Measurements from ENCODE around the gene MBD3L4.
"Not testable (repeated sequence)": the region's sequence is repeated elsewhere in the genome, so short reads cannot be mapped to it uniquely, and the experiment has no call there.

Gene MBD3L4

GRCh38 chr19:7067122-7067521 is 27.1 kb upstream of the MBD3L4 start:
- H3K4me3 ChIP-seq; H3K27ac ChIP-seq; H3K9me3 ChIP-seq; intact Hi-C loops (cut with DNase I; ENCODE audit: low total_unique reads); DNase-seq; H3K27me3 ChIP-seq: not testable (repeated sequence)
- Histone ChIP-seq H3K4me1 (peaks cover 0 to 11% (median 5%) of the 10 kb centered on the region in 4 donors), H3K36me3 (peaks cover 10 to 14% (median 13%) of the 10 kb centered on the region in 3 donors)
- TF ChIP-seq CTCF (IDR thresholded peaks at IDR 0.05): peak in 1 of 2 experiments; percentile 10

- Histone ChIP-seq H3K4me3 (no peak overlapping the region), H3K27ac (no peak overlapping the region), H3K9me3 (no peaks in the 10 kb centered on the region), H3K4me1 (no peaks in the 10 kb centered on the region), H3K36me3 (no peaks in the 10 kb centered on the region), H3K27me3 (no peaks in the 10 kb centered on the region)
- intact Hi-C loops (cut with DNase I; ENCODE audit: low total_unique reads): no loop called here
- DNase-seq: no peak
- no peak for TF ChIP-seq CTCF (IDR thresholded peaks at IDR 0.05)
These were observed 23.9 kb upstream of the MBD3L4 start for GRCh38 chr19:7063764-7064418.

- intact Hi-C loops (cut with DNase I; ENCODE audit: low total_unique reads): no loop called here
These were observed 23.4 kb upstream of the MBD3L4 start for GRCh38 chr19:7063339-7063738.

GRCh38 chr19:7059977-7060376 is 20.0 kb upstream of the MBD3L4 start:
- H3K27me3 ChIP-seq; intact Hi-C loops (cut with DNase I; ENCODE audit: low total_unique reads); H3K4me3 ChIP-seq; H3K36me3 ChIP-seq; H3K27ac ChIP-seq; H3K9me3 ChIP-seq; DNase-seq; H3K4me1 ChIP-seq: not testable (repeated sequence)

More at GRCh38 chr19:7063339-7063738, 23.4 kb upstream of the MBD3L4 start:
- TF ChIP-seq CTCF (IDR thresholded peaks at IDR 0.05): no peak
- no peaks in the 10 kb centered on the region for H3K36me3 ChIP-seq
- H3K4me3 ChIP-seq: no peak overlapping the region
- H3K27me3 ChIP-seq: no peaks in the 10 kb centered on the region
- no peak overlapping the region for H3K27ac ChIP-seq
- no peak for DNase-seq
- H3K4me1 ChIP-seq: no peaks in the 10 kb centered on the region
- H3K9me3 ChIP-seq: no peaks in the 10 kb centered on the region

GRCh38 chr19:7058576-7058975 is 18.6 kb upstream of the MBD3L4 start, which contains the start of gene MBD3L3:
Gene MBD3L3, minus strand, starts transcription at chr19:7058676. Its CDS starts 71 bp downstream, at chr19:7058605.
- intact Hi-C loops (cut with DNase I; ENCODE audit: low total_unique reads); H3K27me3 ChIP-seq; H3K4me1 ChIP-seq; H3K4me3 ChIP-seq; DNase-seq; H3K36me3 ChIP-seq; H3K9me3 ChIP-seq; H3K27ac ChIP-seq: not testable (repeated sequence)

- H3K36me3 ChIP-seq; DNase-seq; H3K4me3 ChIP-seq; intact Hi-C loops (cut with DNase I; ENCODE audit: low total_unique reads); H3K9me3 ChIP-seq; H3K4me1 ChIP-seq; H3K27me3 ChIP-seq; H3K27ac ChIP-seq: not testable (repeated sequence)
These were observed 16.4 kb upstream of the MBD3L4 start for GRCh38 chr19:7056371-7056770.

GRCh38 chr19:7055679-7056078 is 15.7 kb upstream of the MBD3L4 start:
- DNase-seq; H3K27ac ChIP-seq; intact Hi-C loops (cut with DNase I; ENCODE audit: low total_unique reads); H3K27me3 ChIP-seq; H3K4me3 ChIP-seq; H3K36me3 ChIP-seq; H3K4me1 ChIP-seq; H3K9me3 ChIP-seq: not testable (repeated sequence)

- H3K4me3 ChIP-seq; H3K27ac ChIP-seq; H3K27me3 ChIP-seq; H3K9me3 ChIP-seq; H3K4me1 ChIP-seq; H3K36me3 ChIP-seq; DNase-seq; intact Hi-C loops (cut with DNase I; ENCODE audit: low total_unique reads): not testable (repeated sequence)
These were observed 14.8 kb upstream of the MBD3L4 start for GRCh38 chr19:7054635-7055368.

GRCh38 chr19:7052896-7053295 is 12.9 kb upstream of the MBD3L4 start:
- intact Hi-C loops (cut with DNase I; ENCODE audit: low total_unique reads): not testable (repeated sequence)

GRCh38 chr19:7051421-7051820 is 11.4 kb upstream of the MBD3L4 start:
- H3K36me3 ChIP-seq; intact Hi-C loops (cut with DNase I; ENCODE audit: low total_unique reads); H3K4me3 ChIP-seq; H3K27me3 ChIP-seq; H3K9me3 ChIP-seq; H3K4me1 ChIP-seq; H3K27ac ChIP-seq; DNase-seq: not testable (repeated sequence)

More at GRCh38 chr19:7052896-7053295, 12.9 kb upstream of the MBD3L4 start:
- not testable (repeated sequence) for H3K27ac ChIP-seq, DNase-seq, H3K9me3 ChIP-seq, H3K27me3 ChIP-seq, H3K36me3 ChIP-seq, H3K4me3 ChIP-seq, H3K4me1 ChIP-seq

GRCh38 chr19:7049021-7049420 is 9.0 kb upstream of the MBD3L4 start, which contains the start of gene MBD3L2:
Gene MBD3L2, plus strand, starts transcription at chr19:7049321. Its CDS starts 53 bp downstream, at chr19:7049374.
- H3K27me3 ChIP-seq; intact Hi-C loops (cut with DNase I; ENCODE audit: low total_unique reads); H3K9me3 ChIP-seq; H3K4me3 ChIP-seq; H3K36me3 ChIP-seq; H3K4me1 ChIP-seq; H3K27ac ChIP-seq; DNase-seq: not testable (repeated sequence)
